Tibial artery (tissue), 4 donors: ENCODE results near the gene CELF1.

Experiments used
- DNase-seq, 2 donors: peaks; one replicate each; pipeline ENCODE4 v3.0.0-alpha.2; 2019
- H3K27ac ChIP-seq, 2 donors: fragments of 200-600 bp; sonication (generic) in 1 of 2; 1 replicate in 1 of 2; 2 replicates in 1 of 2; pipeline ENCODE4 v1.5.1; 2018 to 2019; ENCODE audit warnings: mild to moderate bottlenecking in 1 of 2
- H3K27me3 ChIP-seq, 2 donors: fragments of 200-600 bp; sonication (generic) in 1 of 2; one replicate each; pipeline versions ENCODE4 v1.5.1 to v1.6.0; 2016 to 2019
- H3K36me3 ChIP-seq, 3 donors: fragments of 200-600 bp; sonication (generic) in 2 of 3; one replicate each; pipeline ENCODE4 v1.5.1; 2016 to 2019; ENCODE audit warnings: mild to moderate bottlenecking in 2 of 3
- H3K4me1 ChIP-seq, 4 donors: fragments of 200-600 bp; sonication (generic) in 2 of 4; 1 replicate in 3 of 4; 2 replicates in 1 of 4; pipeline ENCODE4 v1.5.1; 2016 to 2019
- H3K4me3 ChIP-seq, 2 donors: fragments of 200-600 bp; sonication (generic) in 1 of 2; 1 replicate in 1 of 2; 2 replicates in 1 of 2; pipeline ENCODE4 v1.5.1; 2018 to 2019; ENCODE audit warnings: mild to moderate bottlenecking in 2 of 2
- H3K9me3 ChIP-seq, 3 donors: fragments of 200-600 bp; sonication (generic) in 1 of 3; one replicate each; pipeline ENCODE4 v1.5.1; 2016 to 2019
- intact Hi-C: fragments of 100-400 bp; cut with DNase I; formaldehyde crosslinking; loops from one replicate; pipeline ENCODE4 v1.15.0; 2023; ENCODE audit warnings: low total_unique reads
- TF ChIP-seq, protein P1 (sequence below), 2 experiments: fragments of 200-600 bp in 1 of 2; fragments of 450-650 bp in 1 of 2; IDR thresholded peaks; one replicate each; pipeline ENCODE4 v1.5.1; 2017 to 2019; ENCODE audit warnings: antibody characterized with exemption in 2 of 2, mild to moderate bottlenecking in 1 of 2, moderate library complexity in 1 of 2

CELF1 gene

DNA sequence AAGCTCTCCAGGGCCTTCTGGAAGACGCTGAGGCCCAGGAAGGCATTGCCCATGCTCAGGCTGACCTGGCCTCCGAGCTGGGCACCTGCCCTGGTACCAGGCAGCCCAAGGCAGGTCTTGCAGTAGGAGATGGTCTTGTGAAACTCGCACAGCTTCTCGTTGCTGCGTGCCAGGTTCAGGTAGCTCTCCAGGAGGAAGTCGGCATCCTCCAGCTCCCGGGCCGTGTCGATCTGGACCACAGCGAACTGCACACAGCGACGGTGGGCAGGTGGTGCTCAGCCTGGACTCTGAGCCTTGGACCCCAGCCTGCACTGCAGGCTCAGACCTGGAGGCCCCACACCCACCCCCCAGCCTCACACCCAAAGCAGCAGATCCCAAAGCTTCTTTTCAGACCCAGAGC, 105.0 kb downstream of the CELF1 start:
- Histone ChIP-seq H3K4me1 (no peaks in the 10 kb centered on the region), H3K27ac (no peak overlapping the region), H3K4me3 (no peak overlapping the region), H3K27me3 (no peaks in the 10 kb centered on the region), H3K9me3 (no peaks in the 10 kb centered on the region), H3K36me3 (no peaks in the 10 kb centered on the region)
- intact Hi-C loops: loop anchor here (5.0 kb wide), 1 partner anchor 71 kb away; the partner anchor contains the start of gene SPI1
- TF ChIP-seq, protein P1, sequence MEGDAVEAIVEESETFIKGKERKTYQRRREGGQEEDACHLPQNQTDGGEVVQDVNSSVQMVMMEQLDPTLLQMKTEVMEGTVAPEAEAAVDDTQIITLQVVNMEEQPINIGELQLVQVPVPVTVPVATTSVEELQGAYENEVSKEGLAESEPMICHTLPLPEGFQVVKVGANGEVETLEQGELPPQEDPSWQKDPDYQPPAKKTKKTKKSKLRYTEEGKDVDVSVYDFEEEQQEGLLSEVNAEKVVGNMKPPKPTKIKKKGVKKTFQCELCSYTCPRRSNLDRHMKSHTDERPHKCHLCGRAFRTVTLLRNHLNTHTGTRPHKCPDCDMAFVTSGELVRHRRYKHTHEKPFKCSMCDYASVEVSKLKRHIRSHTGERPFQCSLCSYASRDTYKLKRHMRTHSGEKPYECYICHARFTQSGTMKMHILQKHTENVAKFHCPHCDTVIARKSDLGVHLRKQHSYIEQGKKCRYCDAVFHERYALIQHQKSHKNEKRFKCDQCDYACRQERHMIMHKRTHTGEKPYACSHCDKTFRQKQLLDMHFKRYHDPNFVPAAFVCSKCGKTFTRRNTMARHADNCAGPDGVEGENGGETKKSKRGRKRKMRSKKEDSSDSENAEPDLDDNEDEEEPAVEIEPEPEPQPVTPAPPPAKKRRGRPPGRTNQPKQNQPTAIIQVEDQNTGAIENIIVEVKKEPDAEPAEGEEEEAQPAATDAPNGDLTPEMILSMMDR (IDR thresholded peaks at IDR 0.05): no peak
- DNase-seq: no peak

DNA sequence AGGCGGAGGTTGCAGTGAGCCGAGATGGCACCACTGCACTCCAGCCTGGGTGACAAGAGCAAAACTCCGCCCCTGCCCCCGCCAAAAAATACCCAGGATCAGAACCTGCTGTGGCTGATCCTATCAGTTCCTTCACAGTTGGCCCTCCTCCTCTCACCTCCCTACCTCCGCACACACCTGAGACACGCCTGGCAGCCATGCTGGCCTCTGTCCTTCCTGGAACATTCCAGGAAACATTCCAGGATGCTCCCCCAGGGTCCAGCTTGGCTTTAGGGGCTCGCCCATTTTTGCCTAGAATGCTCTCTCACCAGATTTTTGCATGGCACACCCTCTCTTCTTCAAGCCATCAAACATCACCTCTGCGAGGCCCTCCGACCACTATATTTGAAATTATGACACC, 106.1 kb downstream of the CELF1 start:
- no peaks in the 10 kb centered on the region for H3K36me3 ChIP-seq
- no peak overlapping the region for H3K4me3 ChIP-seq
- DNase-seq: no peak
- H3K27ac ChIP-seq: no peak overlapping the region
- H3K4me1 ChIP-seq: no peaks in the 10 kb centered on the region
- intact Hi-C loops: loop anchor here (5.0 kb wide), 1 partner anchor 70 kb away; the partner anchor contains the start of gene SPI1
- H3K27me3 ChIP-seq: no peaks in the 10 kb centered on the region
- H3K9me3 ChIP-seq: no peaks in the 10 kb centered on the region
- TF ChIP-seq, protein P1 (IDR thresholded peaks at IDR 0.05): no peak

DNA sequence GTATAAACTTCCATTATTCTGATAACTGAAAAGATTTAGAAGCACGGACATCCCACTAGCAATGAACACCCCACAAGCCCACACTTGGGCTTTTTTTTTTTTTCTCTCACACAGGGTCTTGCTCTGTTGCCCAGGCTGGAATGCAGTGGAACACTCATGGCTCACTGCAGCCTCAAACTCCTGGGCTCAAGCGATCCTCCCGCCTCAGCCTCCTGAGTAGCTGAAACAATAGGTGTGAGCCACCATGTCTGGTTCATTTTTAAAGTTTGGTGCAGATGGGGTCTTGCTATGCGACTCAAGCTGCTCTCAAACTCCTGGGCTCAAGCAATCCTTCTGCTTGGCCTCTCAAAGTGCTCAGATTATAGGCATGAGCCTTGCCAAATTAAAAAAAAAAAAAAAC, 107.1 kb downstream of the CELF1 start:
- intact Hi-C loops: loop anchor here (5.0 kb wide), 1 partner anchor 69 kb away; the partner anchor contains the start of gene SPI1

DNA sequence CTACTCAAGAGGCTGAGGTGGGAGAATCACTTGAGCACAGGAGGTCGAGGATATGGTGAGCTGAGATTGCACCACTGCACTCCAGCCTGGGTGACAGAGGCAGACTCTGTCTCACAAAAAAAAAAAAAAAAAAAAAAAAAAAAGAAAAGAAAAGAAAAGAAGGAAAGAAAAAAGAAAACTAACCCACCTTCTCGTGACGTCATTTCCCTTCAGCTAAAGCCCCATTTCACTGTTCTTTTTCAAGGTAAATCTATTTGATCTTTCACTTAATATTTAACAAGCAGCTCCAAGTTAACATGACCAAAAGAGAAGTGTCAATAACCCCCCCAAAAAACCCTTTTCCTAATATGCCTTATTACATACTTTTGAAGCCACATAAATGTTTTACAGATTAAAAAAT, 109.1 kb downstream of the CELF1 start:
- H3K4me3 ChIP-seq: no peak overlapping the region
- no peaks in the 10 kb centered on the region for H3K9me3 ChIP-seq
- H3K36me3 ChIP-seq: no peaks in the 10 kb centered on the region
- TF ChIP-seq, protein P1 (IDR thresholded peaks at IDR 0.05): no peak
- DNase-seq: no peak
- H3K4me1 ChIP-seq: no peaks in the 10 kb centered on the region
- intact Hi-C loops: no loop called here
- no peaks in the 10 kb centered on the region for H3K27me3 ChIP-seq
- H3K27ac ChIP-seq: no peak overlapping the region

More for the DNA sequence above, 107.1 kb downstream of the CELF1 start:
- Histone ChIP-seq H3K4me3 (no peak overlapping the region), H3K4me1 (no peaks in the 10 kb centered on the region), H3K27ac (no peak overlapping the region), H3K36me3 (no peaks in the 10 kb centered on the region), H3K9me3 (no peaks in the 10 kb centered on the region), H3K27me3 (no peaks in the 10 kb centered on the region)
- TF ChIP-seq, protein P1 (IDR thresholded peaks at IDR 0.05): no peak
- no peak for DNase-seq

DNA sequence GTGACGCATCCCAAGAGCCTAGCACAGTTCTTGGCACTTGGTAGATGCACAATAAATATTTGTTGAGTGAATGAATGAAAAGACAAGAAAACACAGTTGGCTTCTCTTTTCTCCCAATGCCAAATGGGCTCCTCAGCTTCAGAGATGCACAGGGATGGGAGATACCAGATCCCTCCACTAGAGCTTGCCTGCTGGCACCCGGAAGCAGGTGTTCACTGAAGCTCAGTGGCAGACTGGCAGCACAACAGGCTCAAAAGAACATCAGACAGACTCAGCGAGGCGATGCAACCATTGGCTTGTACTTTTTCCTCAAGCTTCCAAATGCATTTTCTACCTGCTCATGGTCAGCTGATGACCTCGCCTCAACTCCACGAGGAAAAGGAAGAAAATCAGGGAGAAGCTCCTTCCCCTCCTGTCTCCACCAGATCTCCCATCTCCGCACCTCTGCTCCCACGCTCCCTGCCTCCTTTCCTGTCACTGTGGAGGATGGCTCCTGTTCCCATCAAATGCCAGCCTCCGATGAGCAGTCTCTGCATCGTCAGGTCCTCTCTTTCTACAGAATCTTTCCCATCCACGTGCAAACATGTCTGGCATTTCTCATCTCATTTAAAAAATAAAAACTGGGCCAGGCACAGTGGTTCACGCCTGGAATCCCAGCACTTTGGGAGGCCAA, 109.8 kb downstream of the CELF1 start:
- Histone ChIP-seq H3K9me3 (no peaks in the 10 kb centered on the region), H3K27ac (no peak overlapping the region), H3K4me3 (no peak overlapping the region), H3K4me1 (no peaks in the 10 kb centered on the region), H3K27me3 (no peaks in the 10 kb centered on the region), H3K36me3 (no peaks in the 10 kb centered on the region)
- intact Hi-C loops: no loop called here
- no peak for DNase-seq
- TF ChIP-seq, protein P1 (IDR thresholded peaks at IDR 0.05): no peak
